ENCODE data around the gene GSTM4.

GSTM4 gene

DNA sequence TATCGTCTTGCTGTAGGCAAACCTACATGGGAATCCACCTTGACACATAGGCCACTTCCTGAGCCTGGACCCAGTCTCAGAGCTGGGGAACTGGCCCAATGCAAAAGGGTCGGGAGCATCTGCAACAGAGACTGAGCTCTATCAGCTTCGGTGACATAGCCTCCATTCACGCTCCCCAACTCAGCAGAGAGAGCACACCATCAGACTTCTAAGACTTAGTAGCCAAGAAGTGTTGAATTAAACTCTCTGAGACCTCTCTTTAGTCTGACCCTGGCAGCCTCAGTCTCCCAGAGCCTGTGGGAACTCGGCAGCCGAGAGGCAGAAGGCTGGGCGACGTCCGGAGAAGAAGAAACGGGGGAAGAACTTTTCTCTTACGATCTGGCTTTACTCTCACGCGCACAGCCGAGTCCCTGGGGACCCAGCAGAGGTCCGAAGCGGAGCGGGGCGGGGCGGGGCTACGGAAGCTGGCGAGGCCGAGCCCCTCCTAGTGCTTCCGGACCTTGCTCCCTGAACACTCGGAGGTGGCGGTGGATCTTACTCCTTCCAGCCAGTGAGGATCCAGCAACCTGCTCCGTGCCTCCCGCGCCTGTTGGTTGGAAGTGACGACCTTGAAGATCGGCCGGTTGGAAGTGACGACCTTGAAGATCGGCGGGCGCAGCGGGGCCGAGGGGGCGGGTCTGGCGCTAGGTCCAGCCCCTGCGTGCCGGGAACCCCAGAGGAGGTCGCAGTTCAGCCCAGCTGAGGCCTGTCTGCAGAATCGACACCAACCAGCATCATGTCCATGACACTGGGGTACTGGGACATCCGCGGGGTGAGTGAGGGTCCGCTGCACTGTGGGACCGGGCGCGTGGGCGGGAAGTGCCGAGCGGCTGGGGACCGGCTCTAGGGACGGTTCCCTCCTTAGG lies at the start of gene GSTM4:
Gene GSTM4 (plus strand): TSS at position 485 of the 905 bp plus-strand sequence. CDS start 291 bp downstream, at position 776.
- peak; percentile 86 for DNase-seq

GRCh38 chr1:109609881-109610280 lies 46.0 kb upstream of the GSTM4 start:
- DNase-seq = no peak

DNA sequence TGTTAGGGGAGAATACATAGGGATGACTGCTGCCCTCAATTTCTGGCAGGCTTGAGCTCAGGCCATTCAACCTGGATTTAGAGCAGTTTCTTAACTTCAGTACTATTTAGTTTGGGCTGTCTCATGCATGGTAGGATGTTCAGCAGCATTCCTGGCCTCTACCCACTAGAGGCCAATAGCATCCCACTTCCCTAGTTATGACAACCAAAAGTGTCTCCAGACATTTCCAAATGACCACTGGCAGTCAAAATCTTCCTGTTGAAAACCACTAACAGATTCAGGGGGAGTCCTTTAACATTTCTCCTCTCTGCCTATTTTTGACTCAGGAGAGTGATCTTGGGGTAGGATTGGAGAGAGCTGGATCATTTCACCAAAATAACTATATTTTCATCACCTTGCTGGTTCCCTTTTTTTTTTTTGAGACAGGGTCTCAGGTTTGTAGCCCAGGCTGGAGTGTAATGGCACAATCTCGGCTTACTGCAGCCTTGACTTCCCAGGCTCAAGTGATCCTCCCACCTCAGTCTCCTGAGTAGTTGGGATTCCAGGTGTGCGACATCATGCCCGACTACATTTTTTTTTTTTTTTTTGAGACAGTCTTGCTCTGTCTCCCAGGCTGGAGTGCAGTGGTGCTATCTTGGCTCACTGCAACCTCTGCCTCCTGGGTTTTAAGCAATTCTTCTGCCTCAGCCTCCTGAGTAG lies 45.1 kb upstream of the GSTM4 start:
- no peak for DNase-seq

GRCh38 chr1:109611308-109611990 lies 44.5 kb upstream of the GSTM4 start:
- no peak for DNase-seq

DNA sequence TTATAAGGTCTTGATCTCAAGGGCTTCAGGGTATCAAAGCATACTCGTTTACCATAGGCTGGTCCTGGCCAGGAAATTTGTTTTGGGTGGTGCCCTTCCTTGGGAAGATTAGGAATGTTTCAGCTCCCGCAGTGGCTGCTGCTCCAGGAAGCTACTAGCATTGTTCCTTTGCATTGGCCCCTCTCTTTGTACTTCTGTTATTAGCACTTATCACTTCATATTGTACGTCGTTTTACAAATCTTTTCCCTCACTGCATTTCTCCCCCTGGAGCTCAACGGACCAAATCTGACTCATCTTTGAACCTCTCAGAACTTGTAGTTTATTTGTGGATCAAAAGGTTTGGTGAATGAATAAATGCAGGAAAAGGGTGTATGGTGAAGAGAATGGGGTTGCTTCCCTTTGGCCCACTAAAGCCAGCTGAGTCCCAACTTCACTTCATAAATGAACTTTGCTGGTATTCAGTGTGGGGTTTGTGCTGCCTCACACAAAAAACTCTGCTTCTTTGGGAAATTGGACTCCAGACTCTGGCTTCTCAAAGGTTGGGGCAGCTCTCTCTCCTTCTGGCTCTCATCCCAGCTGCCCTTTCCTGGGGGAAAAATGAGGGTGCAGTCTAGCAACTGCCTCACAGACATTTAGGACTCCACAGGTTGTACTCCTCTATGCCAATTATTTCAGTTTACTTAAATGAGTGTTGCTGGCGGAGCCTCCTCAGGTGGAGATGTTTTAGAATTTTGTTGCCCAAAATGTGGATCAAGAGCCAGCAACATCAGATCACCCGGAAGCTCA lies 42.3 kb upstream of the GSTM4 start:
- no peak for DNase-seq

- no peak for DNase-seq
Measured at GRCh38 chr1:109615879-109616278, 40.0 kb upstream of the GSTM4 start.

- no peak for DNase-seq
Measured at GRCh38 chr1:109616391-109616790, 39.5 kb upstream of the GSTM4 start.

- DNase-seq = no peak
Measured at GRCh38 chr1:109617291-109617801, 38.6 kb upstream of the GSTM4 start.

DNA sequence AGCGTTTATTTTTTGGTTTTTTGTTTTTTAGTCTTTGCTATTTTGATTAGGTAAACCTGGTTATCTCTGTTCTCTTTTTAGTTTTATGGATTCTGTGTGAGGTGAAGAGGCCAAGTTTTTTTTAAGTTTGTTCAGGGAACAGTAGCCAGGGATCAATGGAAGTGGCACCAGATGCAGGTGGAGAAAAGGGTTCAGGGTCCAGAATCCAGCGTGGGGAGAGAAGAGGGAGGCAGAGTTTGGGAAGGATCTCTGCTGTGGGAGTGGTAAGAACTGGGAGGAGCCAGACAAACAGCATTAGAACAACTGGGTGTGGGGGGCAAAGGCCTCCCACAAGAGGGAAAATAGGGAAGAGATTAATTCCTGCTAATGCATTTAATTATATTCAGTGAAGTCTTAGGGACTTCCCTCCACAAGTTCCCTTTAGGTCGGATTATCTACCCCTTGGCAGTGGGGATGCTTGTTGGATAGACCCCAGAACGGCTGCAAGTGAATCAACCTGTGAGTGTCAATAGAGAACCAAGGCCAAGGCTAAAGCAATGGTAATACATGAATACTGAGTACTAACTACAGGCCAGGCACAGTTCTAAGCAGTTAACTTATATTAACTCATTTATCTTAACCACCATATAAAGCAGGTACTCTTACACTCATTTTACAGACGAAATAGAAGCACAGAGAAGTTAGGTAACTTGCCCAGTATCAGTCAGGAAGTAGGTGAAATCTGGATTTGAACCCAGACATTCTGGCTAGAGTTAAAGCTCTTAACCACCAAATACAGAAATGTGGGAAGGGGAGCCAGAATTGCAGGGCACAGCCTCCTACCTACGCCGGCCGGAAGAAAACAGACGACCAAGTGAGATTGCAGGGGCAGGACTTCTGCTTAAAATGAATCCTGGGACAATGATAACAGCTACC lies 37.0 kb upstream of the GSTM4 start:
- DNase-seq = peak; percentile 19

DNA sequence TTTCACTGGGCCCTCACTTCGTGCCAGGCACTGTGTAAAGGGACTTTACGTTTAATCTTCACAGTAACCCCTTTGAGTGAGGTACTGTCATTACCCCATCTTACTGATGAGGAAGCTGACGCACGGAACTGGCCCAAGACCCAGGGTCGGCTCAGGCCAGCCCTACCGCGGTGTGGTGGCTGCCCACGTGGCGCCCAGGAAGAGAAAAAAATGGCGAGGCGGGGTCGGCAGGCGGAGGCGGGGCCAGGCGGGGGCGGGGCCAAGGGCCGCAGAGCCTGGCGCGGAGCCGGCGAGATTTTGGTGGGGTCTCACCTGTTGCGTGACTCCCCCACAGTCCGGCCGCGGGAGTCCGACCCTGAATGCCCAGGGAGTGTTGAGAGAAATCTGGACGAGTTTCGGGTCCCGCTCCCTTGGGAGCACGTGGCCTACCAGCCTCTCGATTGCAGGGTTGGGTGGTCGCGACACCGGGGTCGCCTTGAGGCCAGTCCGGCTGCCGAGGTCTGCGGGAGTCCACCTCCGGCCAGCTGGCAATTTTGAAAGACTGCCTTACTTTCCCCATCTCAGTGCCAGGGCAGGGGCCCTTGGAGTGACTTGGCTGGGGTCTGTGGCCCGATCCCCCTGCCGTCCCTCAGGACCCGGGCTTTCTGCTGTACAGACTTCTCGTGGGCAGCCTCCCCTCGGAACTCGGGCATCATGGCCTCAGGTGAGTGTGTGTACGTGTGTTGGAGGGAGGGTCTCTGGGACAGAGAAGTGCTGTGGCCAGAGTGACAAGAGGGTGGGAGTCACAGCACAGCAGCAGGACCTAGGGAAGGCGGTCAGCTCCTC lies 36.1 kb upstream of the GSTM4 start, which contains the start of the genes AMPD2 and GNAT2:
Gene AMPD2 (plus strand): TSS at position 262 of the 825 bp plus-strand sequence. CDS start 1,339 bp downstream, outside the sequence.
Gene GNAT2 (minus strand): TSS at position 41 of the 825 bp plus-strand sequence. CDS start 6,746 bp downstream, outside the sequence.
- DNase-seq = peak; percentile 86

DNA sequence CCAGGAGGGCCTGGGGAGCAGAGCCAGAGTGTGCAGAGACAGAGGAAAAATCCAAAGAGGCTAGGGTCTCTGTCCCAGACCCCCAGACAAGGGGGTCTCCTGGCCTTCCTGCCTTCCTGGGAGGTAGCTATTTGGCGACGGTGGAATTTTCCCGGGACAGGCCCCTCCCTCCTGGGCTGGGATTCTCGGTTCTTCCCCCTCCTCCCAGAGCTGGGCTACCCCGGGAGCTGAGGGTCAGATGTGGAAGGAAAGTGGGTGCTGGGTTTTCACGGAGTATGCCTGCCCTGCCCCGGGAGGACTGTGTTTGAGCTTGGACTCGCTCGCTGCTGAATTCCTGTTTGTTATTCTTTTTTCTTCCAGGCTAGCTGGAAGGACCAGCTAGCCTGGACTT lies 35.5 kb upstream of the GSTM4 start:
- DNase-seq = peak; percentile 77

DNA sequence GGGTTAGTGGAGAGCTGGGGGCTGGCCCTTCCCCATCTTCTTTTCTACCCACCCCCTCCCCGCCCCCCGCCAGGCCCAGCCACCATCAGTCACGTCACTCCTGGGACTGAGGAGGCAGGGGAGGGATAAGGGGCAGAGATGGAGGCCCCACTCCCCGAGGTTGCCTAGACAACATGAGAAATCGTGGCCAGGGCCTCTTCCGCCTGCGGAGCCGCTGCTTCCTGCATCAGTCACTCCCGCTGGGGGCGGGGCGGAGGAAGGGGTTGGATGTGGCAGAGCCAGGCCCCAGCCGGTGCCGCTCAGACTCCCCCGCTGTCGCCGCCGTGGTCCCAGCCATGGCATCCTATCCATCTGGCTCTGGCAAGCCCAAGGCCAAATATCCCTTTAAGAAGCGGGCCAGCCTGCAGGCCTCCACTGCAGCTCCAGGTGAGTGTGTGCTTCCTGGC lies 35.0 kb upstream of the GSTM4 start:
- DNase-seq = peak; percentile 97

- DNase-seq = peak; percentile 21
Measured at GRCh38 chr1:109621379-109622136, 34.3 kb upstream of the GSTM4 start.

GRCh38 chr1:109622137-109622892 lies 33.6 kb upstream of the GSTM4 start:
- DNase-seq = peak; percentile 15

DNA sequence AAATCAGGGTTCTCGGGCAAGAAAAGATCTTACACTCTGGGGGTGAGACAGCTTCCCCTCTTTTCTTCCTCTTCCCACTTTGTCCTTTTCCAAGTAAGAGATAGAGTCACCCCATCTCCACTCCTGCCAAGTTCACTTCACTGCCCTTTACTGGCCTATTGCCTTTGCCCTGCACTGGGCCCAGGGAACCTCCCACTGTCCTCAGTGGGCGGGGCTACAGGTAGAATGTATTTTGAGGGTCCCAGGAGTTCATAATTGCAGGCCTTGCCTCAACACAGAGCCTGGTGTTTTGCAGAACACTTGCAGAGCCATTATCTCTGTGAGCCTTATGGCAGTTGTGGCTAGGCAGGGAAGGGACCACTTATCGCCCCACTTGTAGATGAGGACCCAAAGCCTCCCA lies 33.0 kb upstream of the GSTM4 start:
- peak; percentile 18 for DNase-seq

DNA sequence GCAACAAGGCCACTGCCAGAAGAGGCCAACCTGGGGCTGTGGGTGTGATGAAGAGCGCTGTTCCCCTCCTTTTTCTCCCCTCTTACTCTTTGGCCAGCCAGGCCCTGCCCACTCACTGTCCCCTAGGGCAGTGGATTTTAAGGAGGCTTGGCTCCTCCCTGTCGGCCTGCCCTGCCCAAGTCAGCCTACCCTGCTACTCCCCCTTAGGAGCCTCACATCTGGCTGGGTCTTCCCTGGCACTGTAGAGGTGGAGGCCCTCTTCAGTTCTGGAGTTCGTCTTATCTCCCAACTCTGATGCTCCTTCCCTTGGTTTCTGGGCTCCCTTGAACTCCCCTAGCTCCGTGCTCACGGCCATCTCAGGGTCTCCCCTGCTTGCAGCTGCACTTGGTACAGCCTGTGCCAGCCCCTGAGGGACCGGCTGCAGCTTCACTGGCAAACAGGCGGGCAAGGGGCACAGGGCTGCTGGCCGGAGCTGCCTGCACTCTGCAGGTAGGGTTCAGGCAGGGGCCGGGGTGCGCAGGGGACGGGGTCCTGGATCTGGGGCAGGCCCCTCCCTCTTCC lies 32.2 kb upstream of the GSTM4 start:
- DNase-seq = peak; percentile 37

DNA sequence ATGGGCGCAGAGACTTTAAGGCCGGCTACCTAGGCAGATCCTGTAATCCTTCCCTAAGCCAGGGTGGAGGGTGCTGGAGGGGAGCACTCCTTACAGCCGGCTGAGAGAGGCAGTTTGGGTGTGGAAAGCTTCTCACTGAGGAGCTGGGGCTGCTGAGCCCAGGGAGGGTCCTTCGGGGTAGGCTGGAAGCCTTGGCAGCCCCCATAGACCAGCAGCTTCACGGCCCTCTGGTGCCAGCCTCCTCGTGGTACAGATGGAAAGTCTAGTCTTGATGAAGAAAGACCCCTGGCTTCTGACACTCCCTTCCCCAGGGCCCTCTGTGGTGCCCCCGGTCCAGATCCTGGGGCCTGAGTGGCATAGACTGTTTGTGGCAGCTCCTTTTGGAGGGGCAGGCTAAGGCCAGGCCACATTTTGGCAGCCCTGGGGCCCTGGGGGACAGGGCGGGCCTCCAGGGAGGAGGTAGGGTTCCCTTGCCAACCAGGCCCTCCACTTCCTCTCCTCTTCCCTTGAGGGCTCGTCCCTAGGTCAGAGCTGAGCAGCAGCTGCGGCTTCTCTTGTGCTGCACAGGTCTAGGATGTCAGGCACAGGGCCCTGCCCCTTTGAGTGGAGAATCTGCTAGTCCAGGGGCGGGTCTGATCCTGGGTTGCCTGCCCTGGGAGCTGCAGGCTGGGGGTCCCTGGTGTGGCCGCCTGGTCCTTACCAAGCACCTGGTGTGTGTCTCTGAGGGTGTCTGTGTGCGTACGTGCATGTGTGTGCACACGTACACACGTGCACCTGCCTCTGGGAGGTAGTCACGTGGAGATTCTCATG lies 31.5 kb upstream of the GSTM4 start:
- peak; percentile 19 for DNase-seq
